A673 (cell line): Measurements from ENCODE around the gene HOXD3.

ENCODE experiments used
- CTCF ChIP-seq: fragments of 300-800, 200-600 bp; sonication (generic); conservative IDR thresholded peaks from 2 replicates; pipeline ENCODE4 v1.5.1; 2017; ENCODE audit warnings: low read depth, mild to moderate bottlenecking, antibody characterized with exemption, low read length, moderate library complexity, mixed read lengths
- EZH2 ChIP-seq: fragments of 200-600 bp; sonication (generic); IDR thresholded peaks from 2 replicates; pipeline ENCODE4 v1.6.1; 2017; ENCODE audit warnings: borderline replicate concordance, low read depth, mild to moderate bottlenecking, mixed read lengths, antibody characterized with exemption, low read length; ENCODE audit not compliant: poor library complexity, severe bottlenecking

DNA sequence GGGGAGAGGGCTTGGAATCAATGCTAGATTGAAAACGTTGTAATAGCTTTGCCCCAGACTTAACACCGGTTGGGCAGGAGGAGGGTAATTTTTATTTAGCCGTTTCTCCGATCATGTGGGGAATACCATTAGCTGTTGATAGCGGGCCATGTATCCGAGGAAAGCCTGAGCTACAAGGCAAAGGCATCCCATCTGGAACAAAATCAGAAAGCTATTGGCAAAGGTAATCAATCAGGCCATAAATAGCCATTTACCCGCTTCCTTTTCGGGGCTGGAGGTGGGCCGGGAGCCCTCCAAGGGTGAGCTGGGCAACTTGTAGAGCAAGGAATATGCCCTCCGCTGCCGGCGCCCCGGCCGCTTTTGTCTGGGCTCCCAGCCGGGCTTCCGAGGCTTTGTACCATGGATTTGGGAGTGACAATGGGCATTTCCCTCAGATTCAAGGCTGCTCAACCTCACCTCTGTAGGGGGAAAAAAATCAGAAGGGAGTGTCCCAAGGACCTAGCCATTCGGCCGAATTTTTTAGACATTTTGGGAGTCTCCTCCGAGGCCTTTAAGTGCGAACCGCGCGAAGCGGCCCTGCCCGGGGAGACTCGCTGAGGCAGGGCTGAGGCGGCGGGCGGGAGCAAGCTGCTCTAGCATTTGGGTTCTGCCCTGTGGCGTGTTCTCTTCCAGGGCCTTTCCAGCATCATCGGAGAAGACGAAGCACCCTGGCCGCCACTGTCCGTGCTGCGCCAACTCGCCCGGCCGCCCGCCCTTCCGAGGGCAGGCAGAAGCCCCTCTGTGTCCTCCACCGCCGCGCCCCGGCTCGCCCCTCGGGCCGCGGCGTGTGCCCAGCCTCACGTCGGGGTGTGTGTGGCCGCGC lies 35.7 kb upstream of the HOXD3 start:
- TF ChIP-seq CTCF (no peak), EZH2 (no peak)
